Esophagus muscularis mucosa (tissue), 3 donors: Measurements from ENCODE around the gene GRHL3.

ENCODE experiments used
- CTCF ChIP-seq, 3 experiments: fragments of 200-600 bp in 2 of 3; fragments of 450-650 bp in 1 of 3; sonication (generic) in 2 of 3; IDR thresholded peaks; one replicate each; pipeline ENCODE4 v1.5.1; 2017 to 2019; ENCODE audit warnings: antibody characterized with exemption in 3 of 3, mild to moderate bottlenecking in 2 of 3, moderate library complexity in 1 of 3
- POLR2A ChIP-seq: fragments of 450-650 bp; IDR thresholded peaks from one replicate; pipeline ENCODE4 v1.6.1; 2017; ENCODE audit warnings: antibody characterized with exemption, moderate library complexity, mild to moderate bottlenecking, low read depth

DNA sequence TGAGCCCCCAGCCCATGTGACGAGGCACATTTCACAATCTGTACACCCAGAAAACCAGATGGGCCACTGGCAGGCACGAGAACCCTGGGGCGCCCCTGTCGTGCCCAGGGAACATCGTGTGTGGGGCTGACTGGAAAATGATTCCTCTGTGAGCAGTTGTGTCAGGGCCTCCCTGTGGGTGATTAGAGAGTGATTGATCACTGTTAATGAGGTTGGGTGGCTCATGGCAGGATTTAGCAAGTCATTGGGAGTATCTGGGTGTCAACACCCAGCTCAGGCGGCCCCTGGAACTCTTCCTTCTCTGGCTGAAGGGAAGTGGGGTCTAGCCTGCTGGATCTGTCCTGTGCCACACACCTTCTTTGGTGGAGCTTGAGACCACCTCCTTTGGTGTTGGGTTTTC, 5.7 kb downstream of the GRHL3 start:
- no peak for TF ChIP-seq POLR2A
- no peak for TF ChIP-seq CTCF (IDR thresholded peaks at IDR 0.05)
